ENCODE measurements around the gene GRPEL1. TPM values are rescaled to one million over a fixed set of nuclear protein-coding genes. Genes with fewer than 3 reads are reported as not detected.
"Not testable (repeated sequence)": the region's sequence is repeated elsewhere in the genome, so short reads cannot be mapped to it uniquely, and the experiment has no call there.

Gene GRPEL1
- polyA plus RNA-seq, 2 of the 4 experiments (the other 2 are of a cell fraction): 45.5 to 72.0 TPM

- ChIA-PET POLR2A (interaction anchor here (0.6 to 0.9 kb wide), 2 partner anchors 35 to 315 kb away, joined by 3 read pairs; partner anchors contain the start of gene GRPEL1), CTCF (interaction anchor here (0.9 to 3.6 kb wide), 11 partner anchors 8 to 229 kb away, joined by 3 to 40 read pairs (median 4); partner anchors contain the start of genes GRPEL1 and TADA2B)
- peak overlapping the region; percentile 98 for H3K4me2 ChIP-seq
- peak; percentile 78 to 86 for DNase-seq (ENCODE audit: low read depth in 1 of 2, low spot score in 1 of 2)
- H3K9me3 ChIP-seq: no peaks in the 10 kb centered on the region
- TF ChIP-seq POLR2A (IDR thresholded peaks at IDR 0.05; ENCODE audit: low read length) (peak; percentile 55), JUN (IDR thresholded peaks at IDR 0.05) (peak in 1 of 2 experiments; percentile 41; a peak in 1 of 5 replicates), PHF8 (IDR thresholded peaks at IDR 0.05; ENCODE audit: borderline replicate concordance, low read depth) (0 out of 2 replicates have a peak, but pooled peaks have one; percentile 50), ESRRA (IDR thresholded peaks at IDR 0.05; ENCODE audit: borderline replicate concordance, low read length) (no peak), BCL3 (IDR thresholded peaks at IDR 0.05) (0 out of 3 replicates have a peak, but pooled peaks have one; percentile 50), CHD4 (IDR thresholded peaks at IDR 0.05; ENCODE audit: borderline replicate concordance) (no peak), HOXB5 (CRISPR knock-in tag; IDR thresholded peaks at IDR 0.05) (no peak)
- H3K4me1 ChIP-seq: peaks cover 16% of the 10 kb centered on the region
- ATAC-seq: peak; percentile 84 to 91
- H3K27ac ChIP-seq: peak overlapping the region; percentile 72 to 81
- 1% methylated on average over 19 of the region's 35 CpGs for WGBS (ENCODE audit: missing lambda C conversion rate)
- no peak for FAIRE-seq
- H3K4me3 ChIP-seq: peak overlapping the region; percentile 66
Observed at GRCh38 chr4:7103031-7103606, 35.3 kb upstream of the GRPEL1 start.

- FAIRE-seq; DNase-seq (ENCODE audit: low read depth in 1 of 2, low spot score in 1 of 2); POLR2A ChIA-PET; H3K9me3 ChIP-seq: not testable (repeated sequence)
- peak in 1 of 2 experiments; percentile 1; a peak in 1 of 6 replicates for ATAC-seq
- peak overlapping the region; percentile 98 for H3K4me2 ChIP-seq
- peaks cover 16% of the 10 kb centered on the region for H3K4me1 ChIP-seq
- H3K27ac ChIP-seq: peak overlapping the region; percentile 72 to 81; a peak in 4 of 6 replicates
- 52% methylated on average over 12 of the region's 12 CpGs for WGBS (ENCODE audit: missing lambda C conversion rate)
- CTCF ChIA-PET: interaction anchor here (0.9 to 3.6 kb wide), 13 partner anchors 8 to 435 kb away, joined by 3 to 40 read pairs (median 4); partner anchors contain the start of genes GRPEL1 and TADA2B
- peak overlapping the region; percentile 66 for H3K4me3 ChIP-seq
Observed at GRCh38 chr4:7102516-7102909, 34.6 kb upstream of the GRPEL1 start.

- Histone ChIP-seq H3K4me2 (peak overlapping the region; percentile 98), H3K27ac (peak overlapping the region in 1 of 2 experiments; percentile 81; a peak in 3 of 6 replicates), H3K4me1 (peaks cover 16% of the 10 kb centered on the region), H3K4me3 (peak overlapping the region; percentile 66; the same call in 2 of the 3 replicates), H3K9me3 (no peaks in the 10 kb centered on the region)
- POLR2A ChIA-PET: no interaction called here
- no peak for FAIRE-seq
- ATAC-seq: peak; percentile 89 to 90
- WGBS (ENCODE audit: missing lambda C conversion rate): 18% methylated on average over 19 of the region's 24 CpGs
- CTCF ChIA-PET: interaction anchor here (0.6 to 3.6 kb wide), 20 partner anchors 8 to 434 kb away, joined by 3 to 40 read pairs (median 3); partner anchors contain the start of genes GRPEL1 and TADA2B
- peak; percentile 26 to 37; a peak in 3 of 5 replicates for TF ChIP-seq RAD21 (conservative IDR thresholded peaks at IDR 0.05 in 1 of 2, IDR thresholded peaks at IDR 0.05 in 1 of 2)
- TF ChIP-seq BCL3 (IDR thresholded peaks at IDR 0.05): no peak
- no peak for TF ChIP-seq ZNF302 (CRISPR knock-in tag; IDR thresholded peaks at IDR 0.05)
- no peak for TF ChIP-seq NFE2L2 (conservative IDR thresholded peaks at IDR 0.05; ENCODE audit: low read length)
- no peak for TF ChIP-seq NPAS2 (CRISPR knock-in tag; IDR thresholded peaks at IDR 0.05; ENCODE audit: borderline replicate concordance)
- no peak for TF ChIP-seq RFX5 (IDR thresholded peaks at IDR 0.05)
- peak; percentile 56 for TF ChIP-seq CTCF (IDR thresholded peaks at IDR 0.05)
- peak; percentile 51; the same call in 1 of the 2 replicates for TF ChIP-seq MAX (IDR thresholded peaks at IDR 0.05)
- no peak for TF ChIP-seq HDAC2 (IDR thresholded peaks at IDR 0.05)
- no peak for TF ChIP-seq POLR2AphosphoS2 (conservative IDR thresholded peaks at IDR 0.05; ENCODE audit: low read length)
- peak; percentile 73 to 77 for DNase-seq (ENCODE audit: low read depth in 1 of 2, low spot score in 1 of 2)
Observed at GRCh38 chr4:7101692-7102515, 34.0 kb upstream of the GRPEL1 start.

All from A549 (cell line).